Adrenal gland (tissue), 5 donors: ENCODE data around the gene CATSPER3.

Experiments used
- CTCF ChIP-seq, 6 experiments: fragments of 450-650 bp in 4 of 6; fragments of 200-600 bp in 2 of 6; sonication (generic) in 1 of 6; IDR thresholded peaks; 1 replicate in 5 of 6; 2 replicates in 1 of 6; pipeline versions ENCODE4 v1.5.1 to v1.8.0; 2016 to 2021; ENCODE audit warnings: antibody characterized with exemption in 6 of 6, mild to moderate bottlenecking in 2 of 6, moderate library complexity in 1 of 6
- POLR2A ChIP-seq, 2 donors: fragments of 450-650 bp; IDR thresholded peaks; one replicate each; pipeline ENCODE4 v1.6.1; 2017; ENCODE audit warnings: antibody characterized with exemption in 2 of 2, mild to moderate bottlenecking in 2 of 2, moderate library complexity in 1 of 2
- donor health status: DM: no; HTN: no; CAD: no.

- no peak for TF ChIP-seq CTCF (IDR thresholded peaks at IDR 0.05)
- no peak for TF ChIP-seq POLR2A (IDR thresholded peaks at IDR 0.05)
These were observed 43.0 kb downstream of the CATSPER3 start for GRCh38 chr5:135010502-135011354.
